NCI-H2029 treated with DMSO at 0.1 percent for 48 hours (cell line): ENCODE data around the gene THSD7A.

Source experiments
- DNase-seq: peaks from one replicate; lab custom pipeline; 2025; lab: John Stamatoyannopoulos, UW

THSD7A gene, protein sequence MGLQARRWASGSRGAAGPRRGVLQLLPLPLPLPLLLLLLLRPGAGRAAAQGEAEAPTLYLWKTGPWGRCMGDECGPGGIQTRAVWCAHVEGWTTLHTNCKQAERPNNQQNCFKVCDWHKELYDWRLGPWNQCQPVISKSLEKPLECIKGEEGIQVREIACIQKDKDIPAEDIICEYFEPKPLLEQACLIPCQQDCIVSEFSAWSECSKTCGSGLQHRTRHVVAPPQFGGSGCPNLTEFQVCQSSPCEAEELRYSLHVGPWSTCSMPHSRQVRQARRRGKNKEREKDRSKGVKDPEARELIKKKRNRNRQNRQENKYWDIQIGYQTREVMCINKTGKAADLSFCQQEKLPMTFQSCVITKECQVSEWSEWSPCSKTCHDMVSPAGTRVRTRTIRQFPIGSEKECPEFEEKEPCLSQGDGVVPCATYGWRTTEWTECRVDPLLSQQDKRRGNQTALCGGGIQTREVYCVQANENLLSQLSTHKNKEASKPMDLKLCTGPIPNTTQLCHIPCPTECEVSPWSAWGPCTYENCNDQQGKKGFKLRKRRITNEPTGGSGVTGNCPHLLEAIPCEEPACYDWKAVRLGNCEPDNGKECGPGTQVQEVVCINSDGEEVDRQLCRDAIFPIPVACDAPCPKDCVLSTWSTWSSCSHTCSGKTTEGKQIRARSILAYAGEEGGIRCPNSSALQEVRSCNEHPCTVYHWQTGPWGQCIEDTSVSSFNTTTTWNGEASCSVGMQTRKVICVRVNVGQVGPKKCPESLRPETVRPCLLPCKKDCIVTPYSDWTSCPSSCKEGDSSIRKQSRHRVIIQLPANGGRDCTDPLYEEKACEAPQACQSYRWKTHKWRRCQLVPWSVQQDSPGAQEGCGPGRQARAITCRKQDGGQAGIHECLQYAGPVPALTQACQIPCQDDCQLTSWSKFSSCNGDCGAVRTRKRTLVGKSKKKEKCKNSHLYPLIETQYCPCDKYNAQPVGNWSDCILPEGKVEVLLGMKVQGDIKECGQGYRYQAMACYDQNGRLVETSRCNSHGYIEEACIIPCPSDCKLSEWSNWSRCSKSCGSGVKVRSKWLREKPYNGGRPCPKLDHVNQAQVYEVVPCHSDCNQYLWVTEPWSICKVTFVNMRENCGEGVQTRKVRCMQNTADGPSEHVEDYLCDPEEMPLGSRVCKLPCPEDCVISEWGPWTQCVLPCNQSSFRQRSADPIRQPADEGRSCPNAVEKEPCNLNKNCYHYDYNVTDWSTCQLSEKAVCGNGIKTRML (N-terminal part only)

DNA sequence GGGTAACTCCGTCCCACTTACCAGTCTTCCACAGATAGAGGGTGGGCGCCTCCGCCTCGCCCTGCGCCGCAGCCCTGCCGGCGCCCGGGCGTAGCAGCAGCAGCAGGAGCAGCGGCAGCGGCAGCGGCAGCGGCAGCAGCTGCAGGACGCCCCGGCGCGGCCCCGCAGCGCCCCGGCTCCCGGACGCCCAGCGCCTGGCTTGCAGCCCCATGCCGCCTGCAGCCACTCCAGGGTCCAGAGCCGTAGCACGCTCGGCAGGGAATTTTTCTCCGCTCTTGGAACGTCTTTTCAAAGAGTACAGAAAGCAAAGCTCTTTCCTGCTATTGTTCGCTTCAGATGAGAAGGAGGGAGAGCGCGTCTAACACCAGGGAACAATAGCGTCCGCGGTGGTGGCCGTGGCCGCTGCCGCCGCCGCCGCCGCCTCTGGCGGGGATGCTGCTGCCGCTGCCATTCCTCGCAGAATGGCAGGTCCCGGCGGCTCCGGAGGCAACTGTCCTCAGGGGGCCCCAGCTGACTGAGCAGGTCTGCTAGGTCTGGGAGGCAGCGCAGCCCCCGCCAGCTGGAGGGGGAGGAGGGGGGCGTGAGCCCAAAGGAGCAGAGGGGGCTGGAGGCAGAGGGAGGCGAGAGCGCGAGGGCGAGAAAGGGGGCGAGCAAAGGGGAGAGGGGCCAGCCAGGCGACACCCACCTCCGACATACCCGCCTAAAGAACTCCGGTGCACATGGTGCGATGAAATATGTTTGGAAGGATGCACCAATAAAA lies at the start of gene THSD7A:
TSS of gene THSD7A (minus strand) at position 463 of the 760 bp plus-strand sequence. CDS start at position 211, 252 bp downstream.
- DNase-seq: peak; percentile 3

DNA sequence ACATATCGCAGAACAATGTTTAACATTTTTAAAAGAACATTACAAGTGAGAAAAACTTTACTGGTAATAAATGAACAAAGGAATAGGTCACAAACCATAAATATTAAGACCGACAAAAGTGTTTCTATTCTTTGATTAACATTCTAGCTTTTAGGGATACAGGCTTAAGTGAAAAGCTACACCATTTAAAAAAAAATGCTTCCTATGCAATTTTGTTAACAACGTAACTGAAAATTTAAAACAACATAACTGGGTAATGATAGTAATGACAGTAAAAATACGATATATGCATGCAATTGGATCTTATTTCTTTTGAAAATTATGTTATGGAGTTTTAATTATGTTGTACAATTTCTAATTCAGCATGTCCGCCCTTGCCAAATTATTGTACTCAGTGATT lies 49.7 kb upstream of the THSD7A start:
- no peak for DNase-seq

DNA sequence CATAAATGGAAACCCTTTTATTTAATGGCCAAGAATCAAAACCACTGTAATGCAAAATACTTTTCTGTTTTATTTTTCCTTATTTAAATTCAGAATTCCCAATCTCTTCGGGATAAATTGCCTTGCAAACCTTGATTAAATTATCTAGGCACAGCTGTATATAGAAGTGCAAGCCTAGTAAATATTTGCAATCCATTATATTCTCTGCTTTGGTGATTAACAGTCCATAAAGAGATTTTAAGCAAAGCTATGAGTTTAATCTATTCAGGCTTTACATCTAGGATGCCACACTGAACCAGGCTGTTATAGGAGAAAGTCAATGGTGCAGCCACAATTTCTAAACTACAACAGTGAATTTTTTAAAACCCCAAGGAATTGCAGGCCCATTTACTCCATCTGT lies 43.6 kb upstream of the THSD7A start:
- DNase-seq: no peak

DNA sequence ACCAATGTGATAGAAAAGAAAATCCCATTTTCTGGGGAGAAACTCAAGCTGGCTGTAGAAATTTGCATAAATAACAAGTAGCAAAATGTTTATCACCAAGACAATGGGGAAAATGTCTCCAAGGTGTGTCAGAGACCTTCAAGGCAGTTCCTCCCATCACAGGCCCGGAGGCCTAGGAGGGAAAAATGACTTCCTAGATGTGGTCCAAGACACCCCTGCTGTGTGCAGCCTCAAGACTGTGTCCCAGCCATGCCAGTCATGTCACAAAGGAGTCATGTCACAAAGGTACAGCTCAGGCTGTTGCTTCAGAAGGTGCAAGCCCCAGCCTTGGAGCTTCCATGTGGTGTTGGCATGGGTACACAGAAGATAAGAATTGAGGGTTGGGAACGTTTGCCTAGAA lies 33.7 kb upstream of the THSD7A start:
- DNase-seq: no peak

DNA sequence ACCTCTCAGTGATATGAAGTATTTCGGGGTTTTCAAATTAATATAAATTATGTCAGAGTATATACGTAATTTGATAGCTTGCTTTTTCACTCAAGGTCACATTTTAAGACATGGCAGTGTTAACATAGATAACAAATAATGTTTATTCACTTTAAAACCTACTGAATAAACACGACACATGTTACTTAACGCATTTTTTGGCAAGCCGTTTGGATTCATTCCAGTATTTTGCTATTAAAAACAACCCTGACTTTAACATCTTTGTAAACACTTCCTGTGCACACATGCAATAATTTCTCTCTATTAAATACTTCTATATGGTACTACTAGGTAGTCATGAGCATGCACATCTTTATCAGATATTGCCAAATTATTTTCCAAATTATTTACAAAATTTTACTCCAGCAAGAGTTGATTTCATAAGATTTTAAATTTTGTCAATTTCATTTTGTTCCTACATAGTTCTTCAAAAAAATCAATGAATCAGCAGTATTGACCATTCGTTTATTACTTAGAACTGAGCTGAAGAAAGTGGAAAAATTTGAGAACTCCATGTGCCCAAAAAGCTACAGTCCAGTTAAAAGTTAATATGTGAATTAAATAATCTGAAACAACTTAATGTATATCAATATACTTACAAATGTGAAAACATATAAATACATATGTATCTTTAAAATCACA lies 26.8 kb upstream of the THSD7A start:
- no peak for DNase-seq

DNA sequence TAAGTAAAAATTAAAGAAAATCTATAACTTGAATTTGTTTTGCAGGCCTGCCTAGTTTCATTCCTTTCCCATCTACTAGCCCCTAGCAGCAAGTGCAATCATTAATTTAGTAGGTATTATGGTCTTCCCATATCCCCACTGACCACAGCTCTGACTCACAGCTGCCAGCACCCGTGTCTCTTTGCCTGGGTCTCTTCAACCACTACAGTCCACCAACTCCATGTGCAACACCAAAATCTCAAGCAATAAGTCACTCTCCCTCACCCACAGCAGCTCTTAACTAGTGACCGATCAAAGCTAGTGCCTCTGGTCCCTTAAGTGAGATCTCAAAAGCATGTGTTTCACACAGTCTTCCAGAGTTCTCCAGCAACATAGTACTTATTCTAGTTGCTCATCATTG lies 26.0 kb upstream of the THSD7A start:
- DNase-seq: no peak

DNA sequence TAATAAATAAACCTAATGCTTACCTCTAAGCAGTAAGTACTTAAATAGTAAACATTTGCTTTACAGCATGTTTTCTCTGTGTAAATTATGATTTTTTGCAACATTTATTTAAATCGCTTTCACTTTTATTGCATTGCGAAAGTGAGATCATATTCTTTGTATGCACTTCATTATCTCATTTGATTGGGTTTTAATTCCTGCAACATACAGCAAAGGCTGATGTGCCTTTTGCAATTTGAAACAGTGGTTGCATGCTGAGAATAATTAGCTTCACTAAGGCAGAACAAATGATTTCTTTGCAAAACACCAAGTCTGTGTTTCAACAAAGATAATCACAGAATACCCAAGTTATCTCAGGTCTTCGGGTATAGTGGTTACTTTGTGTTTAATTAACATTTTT lies 16.3 kb upstream of the THSD7A start:
- no peak for DNase-seq

DNA sequence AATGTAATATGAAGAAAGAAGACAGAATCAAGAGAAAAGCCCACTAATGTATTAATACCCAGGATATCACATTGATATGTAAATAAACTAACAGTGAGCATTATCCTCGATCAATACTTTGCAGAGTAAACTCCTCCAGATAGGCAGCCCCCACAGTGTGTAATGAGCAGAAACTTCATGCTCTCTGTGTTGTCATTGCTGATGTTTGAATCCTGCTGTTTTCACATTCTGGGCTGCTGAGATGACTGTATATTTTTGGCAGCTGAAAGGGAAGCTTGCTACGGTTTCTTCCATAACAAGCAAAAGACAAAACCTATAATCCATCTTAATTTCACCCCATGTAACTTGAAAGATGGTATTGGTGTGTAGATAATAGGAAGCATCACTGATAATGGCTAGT lies 15.3 kb upstream of the THSD7A start:
- no peak for DNase-seq

DNA sequence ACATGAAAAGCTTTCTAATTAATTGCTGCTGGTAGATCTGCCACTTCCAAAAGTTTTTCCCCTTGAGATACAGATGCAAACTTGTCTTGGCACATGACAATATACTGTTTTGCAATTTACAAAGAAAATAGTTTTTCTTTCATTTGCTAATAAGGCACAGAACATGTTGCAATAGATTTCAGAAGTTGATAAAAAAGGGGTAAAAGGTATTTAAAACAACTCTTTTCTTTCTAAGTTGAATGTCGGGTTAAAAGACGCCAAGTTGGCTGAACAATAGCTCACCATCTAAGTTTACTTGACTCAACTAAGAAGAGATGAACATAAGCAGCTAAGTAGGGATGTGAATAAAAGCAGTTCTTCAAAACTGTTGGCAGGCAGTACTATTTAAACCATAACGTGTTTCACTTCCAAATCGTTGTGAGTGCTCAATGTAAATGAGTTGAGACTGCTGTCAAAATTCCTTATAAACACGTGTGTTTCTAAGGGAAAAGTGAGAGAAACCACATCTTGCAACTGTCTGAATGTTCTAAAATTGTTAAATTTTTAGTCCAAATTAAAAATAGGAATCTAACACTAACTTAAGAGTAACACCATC lies 14.5 kb upstream of the THSD7A start:
- no peak for DNase-seq

DNA sequence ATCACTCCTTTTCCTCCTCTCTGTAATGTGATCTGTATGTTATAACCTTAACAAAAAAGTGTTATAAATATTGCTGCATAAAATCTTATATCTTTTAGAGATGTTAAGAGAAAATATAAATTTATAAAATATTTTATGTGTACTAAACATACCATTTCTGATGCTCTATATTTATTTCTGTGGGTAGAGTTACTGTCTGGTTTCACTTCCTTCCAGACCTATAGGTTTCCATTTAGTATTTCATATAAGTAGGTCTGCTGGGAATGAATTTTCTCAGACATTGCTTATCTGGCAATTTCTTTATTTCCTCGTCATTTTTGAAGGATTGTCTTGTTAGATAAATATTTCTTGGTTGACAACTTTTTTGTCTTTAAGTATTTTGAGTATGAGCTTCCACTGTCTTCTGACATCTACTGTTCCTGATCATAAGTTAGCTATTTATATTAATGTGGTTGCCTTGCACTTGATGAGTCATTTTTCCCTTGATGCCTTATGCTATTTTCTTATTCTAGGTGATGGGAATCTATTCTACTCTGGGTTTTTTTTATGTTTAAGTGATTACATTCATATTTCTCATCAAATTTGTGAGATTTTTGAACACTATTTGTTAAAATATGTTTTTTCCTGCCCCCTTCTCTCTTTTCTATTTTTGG lies 11.2 kb upstream of the THSD7A start:
- DNase-seq: no peak

DNA sequence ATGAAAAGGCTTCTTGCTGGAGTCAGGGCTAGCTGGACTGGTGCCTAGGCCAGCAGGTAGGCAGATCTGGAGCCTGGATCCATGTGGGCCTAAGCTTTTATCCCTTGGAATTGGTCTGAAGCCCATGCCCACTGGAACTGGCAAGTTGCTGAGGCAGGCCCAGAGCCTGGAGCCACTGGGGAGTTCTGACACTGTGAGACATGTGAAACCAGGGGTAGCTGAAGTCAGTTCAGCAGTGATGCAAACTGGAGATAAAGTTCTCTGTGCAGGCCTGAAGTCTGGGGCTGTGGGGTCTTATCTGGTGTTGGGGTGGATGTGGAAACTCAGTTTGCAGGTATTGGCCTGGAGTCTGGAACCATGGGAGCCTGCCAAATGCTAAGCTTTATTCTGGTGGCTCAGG lies 9.7 kb upstream of the THSD7A start:
- no peak for DNase-seq

DNA sequence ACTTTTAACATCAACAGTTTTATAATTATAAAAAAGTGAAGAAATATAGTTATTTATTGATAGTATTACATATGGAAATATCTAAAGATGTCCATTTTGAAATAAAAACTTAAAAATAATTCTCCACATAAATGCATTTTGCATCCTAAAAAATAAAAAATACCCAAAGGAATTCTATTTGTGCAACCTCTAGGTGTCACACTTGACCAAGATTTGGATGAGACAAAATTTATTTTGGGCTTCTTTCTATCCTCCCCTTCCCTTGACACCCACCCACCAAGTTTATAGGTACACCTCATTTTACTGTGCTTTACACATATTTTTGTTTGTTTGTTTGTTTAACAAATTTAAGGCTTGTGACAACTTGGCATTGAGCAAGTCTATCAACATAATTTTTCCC lies 3.3 kb upstream of the THSD7A start:
- no peak for DNase-seq

DNA sequence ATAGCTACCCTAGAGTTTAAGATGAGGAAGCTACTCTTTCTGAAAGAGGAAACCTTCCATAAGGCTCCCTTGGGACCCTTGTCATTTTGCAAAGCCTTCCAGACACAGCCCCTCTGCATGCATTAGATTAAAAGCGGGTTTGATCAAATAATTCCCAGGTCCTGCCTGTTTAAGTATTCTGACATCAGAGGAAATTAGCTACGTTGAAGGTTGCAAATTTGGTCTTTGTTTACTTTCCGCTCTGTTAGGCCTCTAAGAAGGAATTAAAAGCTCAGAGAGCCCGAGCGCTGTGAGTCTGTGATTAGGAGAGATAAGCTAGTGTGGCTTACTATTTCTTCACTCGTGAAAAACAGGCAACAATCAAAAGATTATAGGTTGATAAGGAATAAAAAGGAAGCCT lies 1.4 kb upstream of the THSD7A start:
- DNase-seq: no peak

DNA sequence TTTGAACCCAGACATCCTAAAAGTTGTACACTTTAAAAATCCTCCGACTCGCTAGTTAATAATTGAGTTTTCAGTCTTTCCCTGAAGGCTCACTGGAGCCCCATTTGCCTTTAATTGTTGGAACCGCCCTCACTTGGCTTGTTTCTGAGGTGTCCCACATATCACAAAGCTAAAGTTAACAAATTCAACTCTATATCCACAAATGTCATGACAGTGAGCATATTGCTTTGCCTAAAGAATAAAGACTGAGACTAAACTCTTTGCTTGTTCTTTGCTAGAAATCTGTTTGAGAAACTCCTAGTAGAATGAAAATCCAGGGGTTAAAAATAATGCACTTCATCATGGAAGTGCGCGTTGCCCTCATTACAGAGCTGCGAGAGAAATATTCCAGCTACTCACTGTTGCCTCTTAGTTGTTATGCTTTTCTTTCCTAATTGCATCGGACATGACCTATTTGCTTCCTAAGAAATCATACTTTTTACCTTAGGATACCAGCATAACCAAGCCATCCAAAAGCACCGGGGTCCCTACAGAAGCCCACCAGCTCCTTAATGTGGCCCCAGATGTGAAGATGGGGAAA lies 752 bp downstream of the THSD7A start:
- no peak for DNase-seq

DNA sequence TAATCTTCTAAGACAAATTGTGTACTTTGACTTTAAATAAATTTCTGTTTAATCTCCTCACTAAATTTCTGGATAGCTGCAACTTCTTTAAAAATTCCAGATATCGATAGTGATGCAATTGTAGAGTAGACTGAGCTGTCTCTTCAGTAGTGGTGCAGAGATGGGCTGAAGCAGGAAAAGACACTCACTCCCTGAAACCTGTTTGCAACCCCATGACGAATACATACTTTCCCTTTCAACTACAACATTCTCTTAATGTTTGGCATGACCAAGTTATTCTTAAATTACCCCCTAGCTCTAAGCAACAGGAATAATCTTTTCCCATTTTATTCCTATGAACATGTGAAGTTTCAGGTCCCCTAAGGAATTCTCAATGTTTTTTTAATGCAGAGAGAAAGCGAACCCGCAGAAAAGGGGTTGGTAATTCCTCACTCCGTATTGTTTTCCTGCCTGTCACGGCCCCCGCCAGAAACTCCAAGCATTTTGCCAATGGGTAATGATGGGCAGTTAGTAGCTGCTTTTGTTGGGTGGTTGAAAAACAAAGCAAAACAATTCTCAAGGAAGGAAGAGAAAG lies 1.3 kb downstream of the THSD7A start:
- DNase-seq: no peak

DNA sequence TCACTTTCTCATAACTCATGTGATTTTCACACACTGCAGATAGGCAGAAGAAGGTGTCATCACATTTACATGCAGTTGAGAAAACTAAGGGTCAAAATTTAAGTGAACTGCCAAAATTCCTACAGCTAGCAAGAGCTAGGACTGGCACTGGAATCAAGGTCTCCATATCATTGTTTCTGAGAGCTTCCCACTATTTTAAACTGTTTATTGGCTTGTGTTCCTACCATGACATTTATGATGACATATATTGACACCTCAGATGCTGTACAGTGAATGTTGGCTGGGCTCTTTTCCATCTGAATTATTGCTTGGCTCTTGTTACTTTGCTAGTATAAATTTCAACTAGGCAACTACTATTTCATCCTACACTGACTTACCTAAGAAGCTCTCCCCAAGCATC lies 2.0 kb downstream of the THSD7A start:
- DNase-seq: no peak

DNA sequence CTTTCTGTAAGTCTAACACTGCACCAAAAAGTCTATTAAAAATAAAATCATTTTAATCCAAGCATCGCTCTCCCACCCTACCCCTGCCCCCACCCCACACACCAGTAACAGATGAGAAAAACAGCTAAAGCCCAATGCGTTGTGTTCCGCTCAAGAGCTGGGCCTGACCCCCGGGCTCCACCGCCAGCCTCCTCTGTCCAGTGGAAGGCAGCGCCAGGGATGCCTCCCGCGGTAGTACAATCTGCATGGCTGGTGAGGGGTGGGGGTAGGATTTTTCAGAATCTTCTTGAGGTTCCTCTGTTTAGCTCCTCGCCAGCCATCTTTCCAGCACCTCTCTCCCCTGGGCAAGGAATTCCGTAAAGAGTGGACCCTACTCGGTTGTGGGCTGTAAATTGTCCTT lies 12.1 kb downstream of the THSD7A start:
- DNase-seq: no peak

DNA sequence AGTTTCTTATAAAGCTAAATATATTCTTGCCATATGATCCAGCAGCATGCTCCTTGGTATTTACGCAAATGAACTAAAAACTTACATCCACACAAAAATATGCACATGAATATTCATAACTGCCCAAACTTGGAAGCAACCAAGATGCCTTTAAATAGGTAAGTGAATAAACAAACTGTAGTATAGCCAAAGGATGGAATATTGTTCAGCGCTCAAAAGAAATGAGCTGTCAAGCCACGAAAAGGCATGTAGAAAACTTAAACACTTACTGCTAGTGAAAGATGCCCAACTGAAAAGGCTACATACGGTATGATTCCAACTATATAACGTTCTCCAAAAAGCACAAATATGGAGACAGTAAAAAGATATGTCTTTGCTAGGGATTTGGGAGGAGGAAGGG lies 12.7 kb downstream of the THSD7A start:
- DNase-seq: no peak

DNA sequence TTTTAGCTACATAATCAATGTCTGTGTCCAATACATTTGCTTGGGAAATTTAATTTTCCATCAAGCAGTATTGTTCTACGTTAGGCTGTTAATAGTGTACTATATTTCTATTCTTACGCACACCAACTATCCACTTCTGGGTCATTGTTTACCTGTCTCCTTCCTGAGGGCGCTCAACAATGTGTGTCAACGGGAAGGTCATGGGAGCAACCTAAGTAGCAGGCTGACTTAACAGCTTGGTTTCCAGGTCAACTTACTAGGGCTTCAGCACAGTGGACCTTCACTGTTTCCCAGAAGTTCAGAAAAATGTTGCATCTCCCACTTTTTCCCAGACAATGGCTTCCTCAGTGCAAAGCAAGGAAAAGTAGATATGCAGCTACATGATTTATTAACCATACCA lies 13.7 kb downstream of the THSD7A start:
- DNase-seq: no peak
